HG03460 (cell line): Measurements from ENCODE around the gene STARD13.
"Not testable (repeated sequence)": the region's sequence is repeated elsewhere in the genome, so short reads cannot be mapped to it uniquely, and the experiment has no call there.

Experiments
- ATAC-seq: cut with Tn5 transposase; IDR thresholded peaks from one replicate; pipeline ENCODE4 v1.9.1; 2021; ENCODE audit not compliant: unreplicated experiment

The STARD13 gene

GRCh38 chr13:33257841-33258807 is 27.4 kb downstream of the STARD13 start:
- ATAC-seq, result no peak

- ATAC-seq, result no peak
These were observed 29.3 kb downstream of the STARD13 start for GRCh38 chr13:33256148-33256840.

- no peak for ATAC-seq
These were observed 33.4 kb downstream of the STARD13 start for GRCh38 chr13:33252135-33252534.

DNA sequence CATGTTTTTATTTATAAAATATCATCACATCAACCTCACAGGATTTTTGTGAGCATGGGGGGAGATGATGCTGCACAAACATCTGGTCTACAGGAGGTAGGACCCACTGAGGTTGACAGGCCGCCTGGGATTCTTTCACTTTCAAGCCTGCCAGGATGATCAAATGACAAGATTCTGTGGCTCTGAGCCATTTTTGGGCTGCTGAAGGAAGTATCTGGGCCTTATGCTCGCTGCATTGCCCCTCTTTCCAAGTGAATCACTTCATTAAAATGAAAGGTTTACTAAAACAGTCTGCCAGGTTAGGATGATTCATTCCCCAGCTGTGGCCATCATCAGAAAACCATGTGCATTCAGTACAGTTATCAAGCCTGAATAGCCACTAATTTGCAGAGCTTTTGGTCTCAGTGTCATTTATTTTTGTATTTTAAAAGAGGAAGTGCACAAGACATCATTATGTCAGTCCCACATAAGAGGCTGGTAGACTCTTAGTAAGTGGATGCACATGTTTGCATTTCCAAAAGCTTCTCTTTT is 34.4 kb downstream of the STARD13 start:
- ATAC-seq, result peak; percentile 77

DNA sequence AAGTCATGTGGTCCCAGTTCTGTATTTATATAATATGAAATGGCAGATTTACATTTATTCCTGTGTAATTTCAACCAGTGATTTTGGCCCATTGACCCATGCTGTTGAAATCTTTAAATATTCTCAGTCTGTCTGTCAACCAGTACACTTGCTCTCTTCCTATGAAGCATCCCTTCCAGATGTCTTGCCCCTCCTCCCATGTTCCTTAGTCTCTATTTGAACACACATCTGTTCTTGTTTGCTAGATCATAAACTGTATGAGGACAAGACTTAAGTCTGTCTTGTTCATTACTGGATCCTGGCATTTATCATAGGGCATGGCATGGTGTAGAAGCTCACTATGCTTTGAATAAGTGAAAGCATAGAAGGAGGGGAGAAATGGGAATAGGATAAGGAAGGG is 34.9 kb downstream of the STARD13 start:
- ATAC-seq, result no peak

DNA sequence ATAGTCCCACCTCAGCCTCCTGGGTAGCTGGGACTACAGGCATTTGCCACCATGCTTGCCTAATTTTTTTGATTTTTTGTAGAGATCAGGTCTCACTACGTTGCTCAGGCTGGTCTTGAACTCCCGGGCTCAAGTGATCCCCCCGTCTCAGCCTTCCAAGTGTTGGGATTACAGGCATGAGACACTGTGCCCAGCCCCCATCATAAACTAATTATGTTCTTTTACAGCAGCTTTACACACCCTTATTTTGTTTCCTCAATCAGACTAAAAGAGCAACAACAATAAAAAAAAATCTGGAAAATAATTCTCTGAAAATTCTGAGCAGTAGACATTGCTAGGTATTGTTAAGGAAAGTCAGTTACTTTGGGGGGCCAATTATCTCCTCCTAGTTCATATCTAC is 35.7 kb downstream of the STARD13 start:
- no peak for ATAC-seq

DNA sequence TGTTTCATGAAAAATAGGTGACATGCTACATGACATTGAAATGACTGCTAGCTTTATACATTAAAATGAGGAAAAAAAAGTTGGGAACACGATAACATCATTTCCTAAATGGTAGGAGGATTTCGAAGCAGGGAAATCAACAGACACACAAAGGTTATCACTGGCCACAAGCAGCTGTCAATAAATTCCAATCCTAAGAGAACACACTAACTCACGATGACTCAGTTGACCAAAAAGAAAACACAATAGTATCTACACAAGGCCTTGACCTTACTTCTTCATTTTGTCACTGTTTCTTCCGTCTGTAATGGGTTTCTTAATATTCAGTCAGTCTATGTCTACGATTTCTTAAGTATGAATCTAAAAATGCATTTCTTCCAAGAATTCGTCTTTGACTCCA is 36.5 kb downstream of the STARD13 start:
- no peak for ATAC-seq

- no peak for ATAC-seq
These were observed 39.9 kb downstream of the STARD13 start for GRCh38 chr13:33245505-33246158.

DNA sequence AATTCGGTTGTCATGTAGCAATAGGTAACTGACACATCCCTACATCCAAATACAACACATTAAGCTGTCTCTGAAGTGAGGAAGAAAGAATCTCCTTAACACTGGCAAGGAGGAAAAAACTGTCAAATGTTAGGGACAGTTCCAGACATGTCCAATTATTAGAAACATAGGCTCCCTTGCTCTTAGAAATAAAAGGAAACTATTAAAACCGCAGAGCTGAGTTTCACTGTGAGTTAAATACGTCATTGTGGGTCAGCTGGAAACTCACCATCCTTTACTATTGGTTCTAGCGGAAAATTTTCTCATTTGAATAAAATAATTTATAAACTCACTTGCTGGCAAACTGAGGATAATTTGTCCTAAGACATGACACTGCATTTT is 40.7 kb downstream of the STARD13 start:
- no peak for ATAC-seq

DNA sequence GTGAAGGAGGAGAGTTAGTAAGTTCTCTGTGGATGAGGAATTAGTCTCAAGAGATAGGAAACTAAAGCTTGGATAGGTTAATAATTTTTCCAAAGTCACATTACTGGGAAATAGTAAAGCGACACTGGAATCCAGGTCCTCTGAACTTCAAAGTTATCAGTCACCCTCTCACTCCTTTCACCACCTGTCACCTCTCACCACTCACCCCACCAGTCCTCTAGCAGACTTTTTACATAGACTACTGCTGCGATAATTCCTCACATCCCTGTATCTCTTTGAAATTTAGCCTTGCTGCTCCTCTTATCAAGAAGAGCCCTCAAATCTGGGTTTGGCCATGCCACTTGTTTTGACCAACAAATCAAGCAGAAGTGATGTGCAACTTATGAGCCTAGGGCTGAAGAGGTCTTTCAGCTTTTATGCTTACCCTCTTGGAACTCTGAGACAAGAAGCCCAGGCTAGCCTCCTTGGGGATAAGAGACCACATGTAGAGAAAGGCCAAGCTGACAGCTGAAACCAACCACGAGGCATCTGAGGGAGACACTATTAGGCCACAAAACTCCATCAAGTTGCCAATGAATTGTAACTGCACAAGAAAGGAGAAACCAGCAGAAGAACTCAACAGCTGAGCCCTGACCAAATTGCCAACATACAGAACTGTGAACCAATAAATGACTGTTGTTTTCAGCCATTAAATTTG is 41.2 kb downstream of the STARD13 start:
- no peak for ATAC-seq

GRCh38 chr13:33242984-33243617 is 42.5 kb downstream of the STARD13 start:
- no peak for ATAC-seq

DNA sequence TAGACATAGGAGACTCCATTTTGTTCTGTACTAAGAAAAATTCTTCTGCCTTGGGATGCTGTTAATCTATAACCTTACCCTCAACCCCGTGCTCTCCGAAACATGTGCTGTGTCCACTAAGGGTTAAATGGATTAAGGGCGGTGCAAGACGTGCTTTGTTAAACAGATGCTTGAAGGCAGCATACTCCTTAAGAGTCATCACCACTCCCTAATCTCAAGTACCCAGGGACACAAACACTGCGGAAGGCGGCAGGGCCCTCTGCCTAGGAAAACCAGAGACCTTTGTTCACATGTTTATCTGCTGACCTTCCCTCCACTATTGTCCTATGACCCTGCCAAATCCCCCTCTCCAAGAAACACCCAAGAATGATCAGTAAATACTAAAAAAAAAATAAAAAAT is 43.2 kb downstream of the STARD13 start:
- not testable (repeated sequence) for ATAC-seq

DNA sequence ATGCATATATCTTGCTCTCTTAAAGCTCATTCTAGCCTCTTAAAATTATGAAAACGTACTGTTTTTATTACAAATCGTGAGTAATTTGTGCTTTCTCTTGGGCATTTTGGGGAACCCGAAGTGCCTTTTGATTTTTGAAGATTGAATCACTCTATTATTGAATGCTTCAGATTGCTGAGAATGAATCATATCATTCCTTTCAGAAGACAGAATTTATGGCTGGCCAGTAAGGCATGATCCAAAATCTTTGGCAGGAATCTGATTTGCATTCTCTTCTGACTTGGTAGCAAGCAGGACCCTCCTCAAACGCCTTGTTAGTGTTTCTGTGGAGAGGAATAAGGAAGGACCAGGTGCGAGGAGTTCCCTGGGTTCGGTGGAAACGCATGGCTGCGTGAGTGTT is 49.5 kb downstream of the STARD13 start:
- no peak for ATAC-seq

DNA sequence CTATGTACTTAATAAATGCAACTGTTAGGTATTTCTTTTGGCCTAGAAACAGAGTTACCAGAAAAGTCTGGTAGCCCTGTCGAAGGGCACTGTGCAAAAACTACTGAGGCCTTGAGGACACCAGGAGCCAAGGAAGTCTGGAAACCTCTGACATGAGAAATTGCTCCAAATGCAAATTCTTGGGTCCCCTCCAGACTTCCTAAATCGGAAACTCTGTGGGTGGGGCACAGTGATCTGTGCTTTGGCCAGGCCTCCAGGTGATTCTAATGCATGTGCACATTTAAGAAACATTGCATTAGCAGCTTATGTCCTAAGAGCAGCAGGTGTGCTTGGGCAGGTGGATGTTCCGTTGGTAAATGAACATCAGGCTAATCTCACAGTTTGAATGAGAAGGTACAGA is 50.0 kb downstream of the STARD13 start:
- ATAC-seq, result no peak

GRCh38 chr13:33235078-33235477 is 50.5 kb downstream of the STARD13 start:
- no peak for ATAC-seq

DNA sequence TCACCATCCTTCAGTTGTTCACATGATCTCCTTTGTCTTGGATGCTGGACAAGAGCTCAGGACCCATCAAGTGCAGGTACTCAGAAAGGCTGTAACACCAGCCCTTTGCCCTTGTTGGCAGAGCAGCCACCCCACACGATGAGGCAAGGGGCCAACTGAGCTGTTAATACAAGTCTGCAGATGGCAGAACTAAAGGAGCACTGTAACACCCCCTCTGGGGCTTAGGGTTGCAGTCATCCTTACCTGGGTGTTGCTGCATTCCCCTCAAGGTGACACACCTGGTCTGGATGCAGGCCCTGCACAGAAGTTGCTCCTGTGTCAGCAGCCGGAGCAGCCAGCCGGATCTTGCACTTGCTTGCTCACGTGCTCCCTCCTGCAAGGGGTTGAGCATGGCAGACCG is 52.0 kb downstream of the STARD13 start:
- no peak for ATAC-seq

- no peak for ATAC-seq
These were observed 52.7 kb downstream of the STARD13 start for GRCh38 chr13:33232883-33233282.

- no peak for ATAC-seq
These were observed 54.2 kb downstream of the STARD13 start for GRCh38 chr13:33231339-33231738.

DNA sequence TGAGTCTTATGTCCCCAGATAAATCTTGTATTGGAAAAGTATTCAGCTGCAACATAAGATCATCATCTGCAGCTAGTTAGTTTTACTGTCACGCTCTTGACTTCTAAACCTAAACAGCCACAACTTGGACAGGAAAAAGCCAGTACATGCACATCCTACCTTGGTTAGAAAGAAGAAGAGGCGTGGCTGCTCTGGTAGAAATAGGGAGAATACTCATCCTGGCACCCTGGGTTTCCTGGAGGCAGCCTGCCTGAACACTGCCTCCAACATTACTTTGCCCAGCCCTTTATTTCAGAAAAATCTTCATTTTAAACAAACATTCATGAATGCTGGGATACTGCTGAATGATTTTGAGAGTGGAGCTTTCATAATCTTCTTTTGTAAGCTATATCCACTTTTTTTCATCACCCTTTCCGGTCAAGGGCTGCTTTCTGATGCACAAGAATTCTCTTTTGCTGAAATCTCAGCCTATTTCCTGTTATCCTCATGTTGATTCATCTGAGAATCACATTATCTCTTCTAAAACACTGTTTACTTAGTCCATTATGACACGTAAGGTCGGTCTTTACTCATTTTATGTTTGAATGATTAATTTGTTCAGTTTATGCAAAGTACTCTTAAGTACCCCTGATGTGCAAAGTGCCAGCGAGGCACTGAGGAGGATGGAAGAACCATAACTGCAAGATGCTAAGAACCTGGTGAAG is 55.2 kb downstream of the STARD13 start:
- ATAC-seq, result no peak
